ENCODE data around the gene TLK1.

Gene TLK1

GRCh38 chr2:171139860-171140259 lies 20.8 kb downstream of the TLK1 start:
- no peak for ATAC-seq
- TF ChIP-seq ZFP30 (CRISPR knock-in tag; IDR thresholded peaks at IDR 0.05) (no peak), CSRNP3 (CRISPR knock-in tag; IDR thresholded peaks at IDR 0.05) (no peak), ZFP3 (CRISPR knock-in tag; IDR thresholded peaks at IDR 0.05) (no peak), ZNF8 (CRISPR knock-in tag; IDR thresholded peaks at IDR 0.05) (no peak), PPARA (CRISPR knock-in tag; IDR thresholded peaks at IDR 0.05; ENCODE audit: borderline replicate concordance) (no peak), TSHZ2 (CRISPR knock-in tag; IDR thresholded peaks at IDR 0.05) (no peak), CSDC2 (CRISPR knock-in tag; IDR thresholded peaks at IDR 0.05) (no peak)

GRCh38 chr2:171136024-171136423 lies 24.7 kb downstream of the TLK1 start:
- TF ChIP-seq BACH2 (CRISPR knock-in tag; IDR thresholded peaks at IDR 0.05; ENCODE audit: borderline replicate concordance) = no peak
- no peak for TF ChIP-seq POU6F1 (CRISPR knock-in tag; IDR thresholded peaks at IDR 0.05; ENCODE audit: borderline replicate concordance, low read depth)
- no peak for TF ChIP-seq OSR1 (CRISPR knock-in tag; IDR thresholded peaks at IDR 0.05)
- no peak for TF ChIP-seq ISL1 (CRISPR knock-in tag; IDR thresholded peaks at IDR 0.05)
- no peak for TF ChIP-seq ZNF70 (CRISPR knock-in tag; IDR thresholded peaks at IDR 0.05)
- TF ChIP-seq CREB5 (CRISPR knock-in tag; IDR thresholded peaks at IDR 0.05; ENCODE audit: low read depth) = no peak
- no peak for TF ChIP-seq ARNTL (CRISPR knock-in tag; IDR thresholded peaks at IDR 0.05; ENCODE audit: borderline replicate concordance, low read depth)
- TF ChIP-seq ESRRG (CRISPR knock-in tag; IDR thresholded peaks at IDR 0.05) = no peak
- TF ChIP-seq SNAI2 (CRISPR knock-in tag; IDR thresholded peaks at IDR 0.05) = no peak
- no peak for TF ChIP-seq CSRNP3 (CRISPR knock-in tag; IDR thresholded peaks at IDR 0.05)
- no peak for ATAC-seq

GRCh38 chr2:171134624-171135230 lies 26.0 kb downstream of the TLK1 start:
- no peak for ATAC-seq
- TF ChIP-seq ZNF565 (CRISPR knock-in tag; conservative IDR thresholded peaks at IDR 0.05; ENCODE audit: low read depth) (no peak), ZNF8 (CRISPR knock-in tag; IDR thresholded peaks at IDR 0.05) (no peak), TSHZ2 (CRISPR knock-in tag; IDR thresholded peaks at IDR 0.05) (no peak), POU6F1 (CRISPR knock-in tag; IDR thresholded peaks at IDR 0.05; ENCODE audit: borderline replicate concordance, low read depth) (no peak), ESRRG (CRISPR knock-in tag; IDR thresholded peaks at IDR 0.05) (no peak), CREB5 (CRISPR knock-in tag; IDR thresholded peaks at IDR 0.05; ENCODE audit: low read depth) (no peak), RARB (CRISPR knock-in tag; IDR thresholded peaks at IDR 0.05) (no peak), CSRNP3 (CRISPR knock-in tag; IDR thresholded peaks at IDR 0.05) (no peak)
